ENCODE data around the gene SH2D4B. TPM values are rescaled to one million over a fixed set of nuclear protein-coding genes. Genes with fewer than 3 reads are reported as not detected.

SH2D4B gene
- total RNA-seq, 2 donors from 2014 or later, result 0.25 to 0.40 TPM

DNA sequence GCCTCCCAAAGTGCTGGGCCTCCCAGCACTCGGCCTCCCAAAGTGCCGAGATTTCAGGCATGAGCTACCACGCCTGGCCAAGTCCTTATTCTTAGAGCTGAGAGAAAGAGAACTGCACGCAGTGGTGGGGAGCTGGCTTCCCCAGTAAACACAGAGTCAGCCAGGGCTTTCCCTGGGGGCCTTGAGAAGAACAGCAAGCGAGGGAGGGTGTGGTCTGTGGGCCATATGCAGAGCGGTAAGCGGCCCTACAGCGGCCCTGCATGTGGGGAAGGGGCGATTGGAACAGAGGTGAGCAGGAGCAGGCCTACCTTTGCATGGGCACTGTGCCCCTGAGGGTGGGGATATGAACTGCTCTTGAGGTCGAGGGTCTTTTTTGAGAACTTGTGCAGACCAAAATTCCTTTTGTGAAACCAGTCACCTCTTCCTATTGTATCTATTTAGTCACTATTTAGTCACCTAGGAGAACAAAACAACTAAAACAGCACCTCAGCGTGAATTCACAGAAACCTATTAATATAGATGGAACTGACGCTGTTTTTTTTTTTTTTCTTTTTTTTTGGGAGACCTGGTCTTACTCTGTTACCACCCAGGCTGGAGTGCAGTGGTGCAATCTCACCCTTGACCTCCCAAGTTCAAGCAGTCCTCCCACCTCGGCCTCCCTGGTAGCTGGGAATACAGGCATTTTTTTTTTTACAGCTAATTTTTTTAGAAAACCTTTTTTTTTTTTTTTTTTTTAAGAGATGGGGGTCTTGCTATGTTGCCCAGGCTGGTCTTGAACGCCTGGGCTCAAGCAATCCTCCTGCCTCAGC, 36.9 kb upstream of the SH2D4B start:
- peaks cover 91% of the 10 kb centered on the region in 2 donors for H3K4me1 Mint-ChIP-seq (ENCODE audit: low read depth in 2 of 2)
- peak overlapping the region; percentile 84 to 95 for H3K27ac Mint-ChIP-seq
- H3K4me3 Mint-ChIP-seq, result peak overlapping the region; percentile 57
- H3K9me3 Mint-ChIP-seq, result no peaks in the 10 kb centered on the region
- H3K36me3 Mint-ChIP-seq, result peaks cover 10% of the 10 kb centered on the region
- ATAC-seq (no peak), DNase-seq (ENCODE audit: low spot score) (no peak)
- H3K27me3 Mint-ChIP-seq, result no peaks in the 10 kb centered on the region

DNA sequence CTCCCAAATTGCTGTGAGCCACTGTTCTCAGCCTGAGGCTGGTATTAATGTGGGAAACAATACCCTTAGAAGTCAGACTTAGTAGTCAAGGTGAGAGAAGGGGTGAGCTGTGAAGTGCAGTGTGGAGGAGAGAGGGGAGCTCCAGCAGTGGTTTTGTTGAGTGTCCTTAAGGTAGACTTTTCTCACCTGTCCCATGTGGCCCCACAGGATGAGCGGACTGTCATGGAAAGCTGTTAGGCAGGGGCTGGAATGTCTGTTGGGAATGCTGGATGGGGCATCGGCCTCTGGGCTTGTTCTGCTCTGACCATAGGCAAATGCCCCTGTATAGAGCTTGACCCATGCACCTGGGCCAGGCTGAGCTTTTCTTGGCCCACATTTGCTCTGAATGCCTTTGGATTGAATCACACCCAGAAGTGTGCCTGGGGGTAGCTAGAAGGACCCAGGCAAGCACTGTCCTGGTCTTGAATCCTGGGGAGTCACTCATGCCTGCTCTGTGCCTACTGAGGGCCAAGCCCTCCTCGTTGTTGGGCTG, 36.3 kb upstream of the SH2D4B start:
- H3K27me3 Mint-ChIP-seq, result no peaks in the 10 kb centered on the region
- DNase-seq (ENCODE audit: low spot score) (no peak), ATAC-seq (no peak)
- no peaks in the 10 kb centered on the region for H3K9me3 Mint-ChIP-seq
- H3K4me3 Mint-ChIP-seq, result peak overlapping the region; percentile 7
- peaks cover 7% of the 10 kb centered on the region for H3K36me3 Mint-ChIP-seq
- H3K4me1 Mint-ChIP-seq (ENCODE audit: low read depth in 2 of 2), result peaks cover 88 to 90% of the 10 kb centered on the region in 2 donors
- peak overlapping the region; percentile 84 to 95 for H3K27ac Mint-ChIP-seq

- peaks cover 83 to 85% of the 10 kb centered on the region in 2 donors for H3K4me1 Mint-ChIP-seq (ENCODE audit: low read depth in 2 of 2)
- peak overlapping the region; percentile 84 to 95 for H3K27ac Mint-ChIP-seq
- peaks cover 1% of the 10 kb centered on the region for H3K36me3 Mint-ChIP-seq
- H3K27me3 Mint-ChIP-seq, result no peaks in the 10 kb centered on the region
- ATAC-seq (no peak), DNase-seq (ENCODE audit: low spot score) (no peak)
- peak overlapping the region; percentile 14 for H3K4me3 Mint-ChIP-seq
- H3K9me3 Mint-ChIP-seq, result no peaks in the 10 kb centered on the region
Observed at GRCh38 chr10:80501913-80502521, 35.7 kb upstream of the SH2D4B start.

GRCh38 chr10:80502621-80503583, 34.8 kb upstream of the SH2D4B start:
- no peak for ATAC-seq
- Mint-ChIP-seq H3K4me3 (peak overlapping the region; percentile 14), H3K27ac (peak overlapping the region; percentile 84 to 95)

DNA sequence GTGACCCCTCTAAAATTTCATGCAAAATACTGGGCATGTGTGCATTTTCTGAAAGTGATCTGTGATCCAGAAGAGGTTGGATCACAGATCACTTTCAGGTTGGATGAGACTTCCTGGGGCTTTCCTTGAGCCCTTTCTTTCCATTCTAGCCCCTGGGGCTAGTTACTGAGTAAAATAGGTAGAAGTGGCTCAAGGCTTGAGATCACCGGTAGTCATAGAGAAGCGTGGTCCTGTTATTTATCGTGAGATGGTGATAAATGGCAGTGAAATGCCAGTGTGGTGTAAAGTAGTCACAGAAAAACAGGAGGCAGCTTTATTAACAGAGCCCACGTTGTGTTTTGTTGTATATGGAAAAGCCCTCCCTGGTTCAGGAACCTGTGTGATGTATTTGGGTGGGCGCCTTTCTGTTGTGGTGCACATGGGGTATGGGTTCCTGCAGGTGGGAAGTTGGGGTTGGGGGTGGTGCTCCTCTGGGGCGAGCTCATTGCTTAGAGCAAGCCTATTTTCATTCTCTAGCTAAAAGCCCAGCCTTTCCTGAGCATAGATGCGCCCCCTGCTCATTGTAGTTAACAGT, 34.0 kb upstream of the SH2D4B start:
- Mint-ChIP-seq H3K27ac (peak overlapping the region; percentile 84 to 95), H3K27me3 (no peaks in the 10 kb centered on the region), H3K9me3 (no peaks in the 10 kb centered on the region), H3K4me1 (ENCODE audit: low read depth in 2 of 2) (peaks cover 66 to 72% of the 10 kb centered on the region in 2 donors), H3K4me3 (no peak overlapping the region), H3K36me3 (no peaks in the 10 kb centered on the region)
- ATAC-seq (no peak), DNase-seq (ENCODE audit: low spot score) (no peak)

More at GRCh38 chr10:80502621-80503583, 34.8 kb upstream of the SH2D4B start:
- Mint-ChIP-seq H3K9me3 (no peaks in the 10 kb centered on the region), H3K4me1 (ENCODE audit: low read depth in 2 of 2) (peaks cover 74 to 76% of the 10 kb centered on the region in 2 donors), H3K36me3 (no peaks in the 10 kb centered on the region), H3K27me3 (no peaks in the 10 kb centered on the region)
- DNase-seq (ENCODE audit: low spot score), result no peak

DNA sequence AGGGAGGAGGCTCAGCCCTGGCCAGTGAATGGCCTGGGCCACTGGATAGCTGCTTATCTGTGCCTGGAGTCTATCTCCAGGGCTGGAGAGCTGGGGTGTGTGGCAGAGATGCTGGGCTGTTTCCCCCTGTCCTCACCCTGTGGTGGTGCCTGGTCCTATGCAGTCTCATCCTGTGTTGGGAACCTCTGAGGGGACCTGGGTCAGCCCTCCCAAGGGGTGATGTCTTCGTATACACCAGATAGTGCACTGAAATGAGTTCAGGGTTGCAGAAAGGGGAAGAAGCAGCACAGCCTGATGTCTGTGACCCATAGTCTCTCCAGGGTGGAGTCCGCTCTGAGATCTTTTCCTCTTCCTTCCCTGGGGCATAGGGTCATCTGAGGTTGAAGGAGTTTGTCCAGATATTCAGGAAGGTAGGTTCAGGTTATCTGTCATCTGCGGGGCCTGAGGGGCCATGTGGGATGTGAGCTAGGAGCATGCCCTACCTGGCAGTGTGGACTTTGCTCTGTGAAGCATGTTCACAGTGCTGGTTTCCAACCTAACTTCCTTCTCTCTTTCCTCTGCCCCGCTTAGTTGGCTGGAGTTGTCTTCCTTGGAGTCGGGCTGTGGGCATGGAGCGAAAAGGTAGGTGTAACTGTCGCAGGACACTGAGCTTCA, 33.4 kb upstream of the SH2D4B start:
- H3K9me3 Mint-ChIP-seq, result no peaks in the 10 kb centered on the region
- ATAC-seq, result no peak
- no peaks in the 10 kb centered on the region for H3K36me3 Mint-ChIP-seq
- H3K4me3 Mint-ChIP-seq, result peak overlapping the region; percentile 41
- H3K27ac Mint-ChIP-seq, result peak overlapping the region; percentile 84 to 95
- H3K27me3 Mint-ChIP-seq, result no peaks in the 10 kb centered on the region
- no peak for DNase-seq (ENCODE audit: low spot score)
- H3K4me1 Mint-ChIP-seq (ENCODE audit: low read depth in 2 of 2), result peaks cover 60 to 68% of the 10 kb centered on the region in 2 donors

- Mint-ChIP-seq H3K4me1 (ENCODE audit: low read depth in 2 of 2) (peaks cover 54 to 65% of the 10 kb centered on the region in 2 donors), H3K36me3 (peaks cover 2% of the 10 kb centered on the region), H3K9me3 (no peaks in the 10 kb centered on the region), H3K27me3 (no peaks in the 10 kb centered on the region), H3K4me3 (peak overlapping the region; percentile 41), H3K27ac (peak overlapping the region; percentile 84 to 95)
- no peak for DNase-seq (ENCODE audit: low spot score)
- ATAC-seq, result no peak
Observed at GRCh38 chr10:80504897-80505465, 32.7 kb upstream of the SH2D4B start.

DNA sequence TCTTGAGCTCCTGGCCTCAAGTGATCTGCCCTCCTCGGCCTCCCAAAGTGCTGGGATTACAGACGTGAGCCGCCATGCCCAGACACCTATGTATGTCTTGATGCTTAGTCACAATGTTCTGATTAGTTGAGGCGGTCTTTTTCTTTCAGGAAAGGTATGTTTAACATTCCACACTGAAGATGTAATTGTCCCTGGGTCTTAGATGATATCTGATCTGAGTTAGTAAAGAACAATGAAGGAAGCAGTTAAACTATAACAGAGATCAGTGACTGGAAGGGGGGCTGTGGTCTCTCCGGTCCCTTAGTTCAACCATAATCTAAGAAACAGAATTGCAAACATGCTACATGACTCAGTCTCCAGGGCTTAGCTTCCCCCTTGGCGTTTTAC, 31.5 kb upstream of the SH2D4B start:
- Mint-ChIP-seq H3K27ac (peak overlapping the region; percentile 84 to 95), H3K9me3 (no peaks in the 10 kb centered on the region), H3K27me3 (no peaks in the 10 kb centered on the region), H3K4me3 (no peak overlapping the region), H3K36me3 (peaks cover 6% of the 10 kb centered on the region), H3K4me1 (ENCODE audit: low read depth in 2 of 2) (peaks cover 55 to 63% of the 10 kb centered on the region in 2 donors)
- ATAC-seq (no peak), DNase-seq (ENCODE audit: low spot score) (no peak)

DNA sequence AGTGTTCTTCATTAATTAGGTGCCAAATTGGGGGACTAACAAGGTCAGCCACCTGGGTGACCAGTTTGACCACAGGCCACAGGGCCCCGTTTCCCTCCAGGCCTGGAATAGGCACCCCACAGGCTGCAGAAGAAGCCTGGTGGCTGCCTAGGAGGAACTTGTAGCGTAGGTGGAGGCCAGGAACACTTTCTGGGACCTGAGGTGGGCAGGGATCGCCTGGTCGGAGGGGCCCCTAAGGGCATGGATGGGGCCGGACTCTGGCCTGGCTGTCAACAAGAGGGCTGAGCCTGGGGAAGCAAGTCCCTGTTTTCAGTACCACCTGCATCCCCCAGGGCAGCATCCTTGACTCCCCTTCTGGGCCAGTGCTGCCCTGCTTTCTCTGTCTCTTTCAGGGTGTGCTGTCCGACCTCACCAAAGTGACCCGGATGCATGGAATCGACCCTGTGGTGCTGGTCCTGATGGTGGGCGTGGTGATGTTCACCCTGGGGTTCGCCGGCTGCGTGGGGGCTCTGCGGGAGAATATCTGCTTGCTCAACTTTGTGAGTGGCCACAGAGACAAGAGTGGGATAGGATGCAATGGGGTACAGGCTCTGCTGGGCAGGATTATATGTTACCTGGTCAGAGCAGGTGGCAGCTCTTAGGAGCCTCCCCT, 30.7 kb upstream of the SH2D4B start:
- Mint-ChIP-seq H3K27ac (peak overlapping the region in 1 of 2 donors; percentile 84), H3K4me3 (no peak overlapping the region), H3K36me3 (peaks cover 6% of the 10 kb centered on the region), H3K4me1 (ENCODE audit: low read depth in 2 of 2) (peaks cover 58 to 62% of the 10 kb centered on the region in 2 donors), H3K9me3 (no peaks in the 10 kb centered on the region), H3K27me3 (no peaks in the 10 kb centered on the region)
- no peak for DNase-seq (ENCODE audit: low spot score)
- no peak for ATAC-seq

GRCh38 chr10:80509108-80509402, 28.6 kb upstream of the SH2D4B start:
- peaks cover 37 to 45% of the 10 kb centered on the region in 2 donors for H3K4me1 Mint-ChIP-seq (ENCODE audit: low read depth in 2 of 2)
- peak overlapping the region in 1 of 2 donors; percentile 21 for H3K27ac Mint-ChIP-seq
- ATAC-seq (no peak), DNase-seq (ENCODE audit: low spot score) (no peak)
- no peak overlapping the region for H3K4me3 Mint-ChIP-seq
- H3K27me3 Mint-ChIP-seq, result no peaks in the 10 kb centered on the region
- no peaks in the 10 kb centered on the region for H3K9me3 Mint-ChIP-seq
- peaks cover 6% of the 10 kb centered on the region for H3K36me3 Mint-ChIP-seq

DNA sequence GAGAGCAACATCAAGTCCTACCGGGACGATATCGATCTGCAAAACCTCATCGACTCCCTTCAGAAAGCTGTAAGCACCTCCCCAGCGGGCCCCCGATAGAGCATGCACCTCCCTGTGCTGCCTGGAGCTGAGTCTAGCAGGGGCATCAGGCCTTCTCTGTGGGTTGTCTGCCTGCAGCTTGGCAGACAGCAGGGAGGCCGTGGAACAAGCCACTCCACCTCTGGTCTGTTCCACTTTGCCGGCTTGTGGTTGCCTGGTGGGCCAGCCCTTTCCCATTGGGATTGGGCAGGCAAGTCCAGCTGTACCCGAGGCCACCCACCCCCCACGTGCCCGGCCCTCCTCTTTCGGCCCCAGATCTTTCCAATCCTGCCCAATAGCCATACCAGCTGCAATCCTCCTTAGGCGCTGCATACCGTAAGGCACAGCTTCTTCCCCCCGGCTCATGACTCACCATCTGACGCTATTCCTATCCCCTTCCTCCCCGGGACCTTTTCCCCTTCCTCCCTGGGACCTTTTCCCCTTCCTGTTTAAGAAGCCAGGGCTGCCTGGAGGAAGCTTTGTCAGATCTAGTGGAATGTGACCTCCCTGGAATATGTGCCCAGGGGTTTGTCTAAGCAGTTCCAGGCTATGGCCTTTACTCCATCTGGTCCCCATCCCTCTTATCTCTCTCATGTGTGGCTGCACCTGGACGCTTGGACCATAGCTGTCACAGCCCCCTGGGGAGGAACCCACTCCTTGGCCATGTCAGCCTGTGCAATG, 28.1 kb upstream of the SH2D4B start:
- Mint-ChIP-seq H3K27me3 (no peaks in the 10 kb centered on the region), H3K4me3 (no peak overlapping the region), H3K4me1 (ENCODE audit: low read depth in 2 of 2) (peaks cover 32 to 45% of the 10 kb centered on the region in 2 donors), H3K27ac (peak overlapping the region; percentile 50 to 88), H3K36me3 (peaks cover 6% of the 10 kb centered on the region), H3K9me3 (no peaks in the 10 kb centered on the region)
- DNase-seq (ENCODE audit: low spot score), result no peak
- ATAC-seq, result no peak
